ENCODE results near the gene FAM78A. TPM values are rescaled to one million over a fixed set of nuclear protein-coding genes. Genes with fewer than 3 reads are reported as not detected.
A peak's percentile ranks its signal among the peaks of the same experiment; 100 is the strongest.

Gene FAM78A
- total RNA-seq, 2 experiments from 2014 or later = 36.1 to 37.4 TPM

DNA sequence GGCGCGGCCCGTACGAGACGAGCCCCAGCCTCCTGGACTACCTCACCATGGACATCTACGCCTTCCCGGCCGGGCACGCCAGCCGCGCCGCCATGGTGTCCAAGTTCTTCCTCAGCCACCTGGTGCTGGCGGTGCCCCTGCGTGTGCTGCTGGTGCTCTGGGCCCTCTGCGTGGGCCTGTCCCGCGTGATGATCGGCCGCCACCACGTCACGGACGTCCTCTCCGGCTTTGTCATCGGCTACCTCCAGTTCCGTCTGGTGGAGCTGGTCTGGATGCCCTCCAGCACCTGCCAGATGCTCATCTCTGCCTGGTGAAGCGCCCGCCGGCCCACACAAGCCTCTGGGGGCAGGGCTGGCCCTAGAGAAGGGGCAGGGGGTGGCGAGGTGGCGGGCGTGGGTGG lies 31.7 kb upstream of the FAM78A start:
- no peak for DNase-seq
- H3K4me1 Mint-ChIP-seq = peaks cover 9% of the 10 kb centered on the region
- H3K27me3 Mint-ChIP-seq = no peaks in the 10 kb centered on the region
- no peaks in the 10 kb centered on the region for H3K9me3 Mint-ChIP-seq
- no peak overlapping the region for H3K27ac Mint-ChIP-seq
- H3K36me3 Mint-ChIP-seq = no peaks in the 10 kb centered on the region
- H3K4me3 Mint-ChIP-seq = no peak overlapping the region

DNA sequence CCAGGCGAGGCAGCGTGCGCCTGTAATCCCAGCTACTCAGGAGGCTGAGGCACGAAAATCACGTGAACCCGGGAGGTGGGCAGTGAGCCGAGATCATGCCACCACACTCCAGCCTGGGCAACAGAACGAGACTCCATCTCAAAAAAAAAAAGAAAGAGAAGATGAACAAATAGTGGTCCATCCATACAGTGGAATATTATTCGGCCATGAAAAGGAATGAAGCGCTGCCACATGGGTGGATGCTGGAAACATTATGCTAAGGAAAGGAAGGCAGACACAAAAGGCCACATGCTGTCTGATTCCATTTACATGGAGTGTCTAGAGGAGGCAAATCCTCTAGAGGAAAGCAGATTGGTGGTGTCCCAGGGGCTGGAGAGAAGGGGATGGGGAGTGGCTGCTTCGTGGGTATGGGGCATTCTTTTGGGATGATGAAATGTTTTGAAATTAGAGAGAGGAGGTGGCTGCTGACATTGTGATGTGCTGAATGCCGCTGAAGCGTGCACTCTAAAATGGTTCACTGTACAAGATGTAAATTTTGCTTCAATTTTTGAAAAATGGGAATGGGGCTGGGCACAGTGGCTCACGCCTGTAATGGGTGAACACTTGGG lies 30.2 kb upstream of the FAM78A start:
- Mint-ChIP-seq H3K4me3 (no peak overlapping the region), H3K27ac (peak overlapping the region; percentile 40), H3K36me3 (no peaks in the 10 kb centered on the region), H3K4me1 (peaks cover 9% of the 10 kb centered on the region), H3K27me3 (no peaks in the 10 kb centered on the region), H3K9me3 (no peaks in the 10 kb centered on the region)
- no peak for DNase-seq

DNA sequence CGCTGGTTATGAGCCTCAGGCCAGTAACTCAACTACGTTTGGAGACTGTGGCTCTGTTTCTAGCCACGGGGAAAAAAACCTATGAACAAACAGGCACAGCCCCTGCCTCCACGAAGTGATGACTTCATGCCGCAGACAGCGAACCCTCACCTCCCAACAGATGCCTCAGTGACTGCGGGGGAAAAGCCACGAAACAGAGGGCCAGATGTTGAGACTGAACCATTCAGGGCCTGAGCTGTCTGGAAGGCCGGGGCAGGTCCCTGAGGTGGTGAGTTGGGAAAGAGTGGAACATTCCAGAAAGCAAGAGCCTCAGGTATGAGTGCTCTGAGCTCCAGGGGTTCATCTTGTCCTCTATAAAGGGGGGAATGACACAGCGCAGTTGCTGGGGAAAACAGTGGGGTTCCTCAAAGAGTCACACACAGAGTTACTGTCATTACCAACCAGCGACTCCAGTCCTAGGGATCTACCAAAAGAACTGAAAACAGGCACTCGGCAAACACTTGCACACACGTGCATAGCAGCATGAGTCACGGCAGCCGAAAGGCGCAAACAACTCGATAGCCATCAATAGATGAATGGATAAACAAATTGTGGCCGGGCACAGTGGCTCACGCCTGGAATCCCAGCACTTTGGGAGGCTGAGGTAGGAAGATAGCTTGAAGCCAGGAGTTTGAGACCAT lies 28.5 kb upstream of the FAM78A start:
- Mint-ChIP-seq H3K4me3 (no peak overlapping the region), H3K27me3 (no peaks in the 10 kb centered on the region), H3K4me1 (no peaks in the 10 kb centered on the region), H3K27ac (no peak overlapping the region), H3K9me3 (no peaks in the 10 kb centered on the region), H3K36me3 (no peaks in the 10 kb centered on the region)
- DNase-seq = no peak

DNA sequence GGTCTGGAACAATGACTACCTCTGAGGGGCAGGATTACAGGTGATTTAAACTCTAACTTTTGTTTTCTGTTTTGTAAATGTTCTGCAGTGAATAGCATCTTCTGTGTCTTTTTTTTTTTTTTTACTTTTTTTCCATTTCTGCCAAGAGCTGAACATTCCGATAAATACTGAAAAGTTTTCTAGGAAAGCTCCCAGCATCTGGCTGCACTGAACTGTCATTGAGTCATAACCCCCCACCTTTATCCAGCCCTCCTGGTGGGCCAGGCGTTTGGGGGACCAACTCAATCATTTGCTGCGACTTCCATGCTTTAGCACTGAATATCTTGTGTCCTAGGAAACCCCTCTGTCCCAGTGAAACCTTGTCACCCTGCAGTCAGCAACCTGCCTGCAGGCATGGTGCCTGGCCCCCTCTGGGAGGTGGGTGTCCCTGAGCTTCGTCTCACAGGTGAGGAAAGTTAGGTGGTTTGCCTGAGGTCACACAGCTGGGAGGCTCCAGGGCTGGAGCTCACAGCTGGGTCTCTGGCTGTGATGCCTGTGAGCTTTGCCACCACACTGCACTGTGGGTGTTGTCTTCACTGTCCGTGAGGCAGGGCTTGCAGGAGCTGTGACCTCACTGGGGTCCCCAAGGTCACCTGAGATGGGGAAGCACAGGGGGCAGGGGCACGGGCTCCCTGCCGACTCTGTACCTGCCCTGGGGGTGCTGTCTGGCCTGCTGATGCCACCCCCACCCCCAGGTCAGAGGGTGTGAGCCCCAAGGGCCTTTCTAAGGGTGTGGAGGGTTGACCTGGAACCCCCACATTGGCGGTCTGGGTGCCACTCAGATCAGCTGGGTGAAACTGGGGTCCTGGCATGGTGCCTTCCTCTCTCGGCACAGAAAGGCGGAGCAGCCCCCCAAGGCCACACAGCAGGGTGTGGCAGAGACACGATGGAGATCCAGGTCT lies 27.3 kb upstream of the FAM78A start:
- Mint-ChIP-seq H3K27me3 (no peaks in the 10 kb centered on the region), H3K9me3 (no peaks in the 10 kb centered on the region), H3K4me3 (no peak overlapping the region), H3K36me3 (no peaks in the 10 kb centered on the region), H3K27ac (no peak overlapping the region), H3K4me1 (no peaks in the 10 kb centered on the region)
- no peak for DNase-seq

DNA sequence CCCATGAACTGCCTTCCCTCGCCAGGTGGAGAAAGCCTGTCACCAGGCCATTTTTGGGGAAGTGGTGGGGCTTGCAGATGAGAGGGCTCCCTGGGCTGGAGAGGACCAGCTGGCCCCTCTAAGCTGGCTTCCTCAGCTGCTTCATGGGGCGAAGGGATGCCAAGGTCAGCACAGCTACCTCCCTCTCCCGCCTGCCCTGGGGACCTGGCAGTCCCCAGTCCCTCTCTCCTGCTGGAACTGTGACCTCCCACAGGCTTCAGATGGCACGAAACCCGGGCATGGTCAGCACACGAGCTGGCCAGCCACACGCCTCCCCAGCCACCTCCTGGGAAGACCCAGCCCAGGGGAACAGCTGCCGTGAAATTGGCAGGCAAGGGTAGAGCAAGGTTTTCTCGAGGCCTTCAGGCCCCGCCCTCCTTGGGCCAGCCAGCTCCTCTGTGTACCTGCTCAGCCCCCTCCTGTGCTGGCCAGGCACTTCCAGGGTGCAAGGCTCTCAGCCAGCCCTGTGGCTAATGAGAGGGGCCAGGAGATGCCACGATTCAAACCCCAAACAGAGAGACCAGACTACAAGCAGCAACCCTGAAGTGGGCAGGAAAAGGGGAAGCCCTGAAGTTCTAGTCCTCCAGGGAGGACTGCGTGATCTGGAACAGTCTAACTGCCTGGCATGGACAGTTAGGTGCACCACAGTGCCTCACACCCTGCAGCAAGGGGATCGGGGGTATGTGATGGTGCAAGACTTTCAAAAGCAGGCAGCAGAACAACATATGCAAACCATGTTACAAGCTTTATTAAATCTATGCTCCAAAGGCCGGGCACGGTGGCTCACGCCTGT lies 26.1 kb upstream of the FAM78A start:
- no peaks in the 10 kb centered on the region for H3K36me3 Mint-ChIP-seq
- no peaks in the 10 kb centered on the region for H3K9me3 Mint-ChIP-seq
- H3K27ac Mint-ChIP-seq = no peak overlapping the region

DNA sequence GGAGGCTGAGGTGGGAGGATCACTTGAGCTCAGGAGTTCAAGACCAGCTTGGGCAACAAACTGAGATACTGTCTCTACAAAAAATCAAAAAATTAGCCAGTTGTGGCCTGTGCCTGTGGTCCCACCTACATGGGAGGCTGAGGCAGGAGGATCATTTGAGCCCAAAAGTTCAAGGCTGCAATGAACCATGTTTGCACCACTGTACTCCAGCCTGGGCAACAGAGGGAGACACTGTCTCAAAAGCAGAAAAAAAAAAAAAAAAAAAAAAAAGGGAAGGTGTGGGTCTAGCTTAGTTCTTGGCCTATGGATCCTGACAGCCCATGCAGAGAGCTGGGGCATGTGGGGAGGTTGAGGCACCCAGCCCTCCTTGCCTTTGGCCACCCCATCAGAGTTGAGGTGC lies 24.1 kb upstream of the FAM78A start:
- H3K27ac Mint-ChIP-seq = no peak overlapping the region

More for the DNA sequence above, 26.1 kb upstream of the FAM78A start:
- no peak for DNase-seq
- no peaks in the 10 kb centered on the region for H3K4me1 Mint-ChIP-seq
- H3K27me3 Mint-ChIP-seq = no peaks in the 10 kb centered on the region
- no peak overlapping the region for H3K4me3 Mint-ChIP-seq

DNA sequence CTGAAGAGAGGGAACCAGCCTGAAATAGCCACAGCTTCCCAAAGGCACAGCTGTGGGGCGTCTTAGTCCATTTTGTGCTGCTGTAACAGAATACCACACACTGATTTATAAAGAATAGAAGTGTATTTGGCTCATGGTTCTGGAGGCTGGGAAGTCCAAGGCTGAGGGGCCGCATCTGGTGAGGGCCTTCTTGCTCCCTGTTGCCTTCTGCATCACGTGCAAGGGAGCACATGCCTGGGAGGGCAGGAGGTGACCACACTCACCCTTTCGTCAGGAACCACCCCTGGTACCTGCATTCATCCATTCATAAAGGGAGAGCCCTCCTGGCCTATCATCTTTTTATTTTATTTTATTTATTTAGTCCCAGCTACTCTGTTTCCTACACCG lies 23.6 kb upstream of the FAM78A start:
- no peaks in the 10 kb centered on the region for H3K27me3 Mint-ChIP-seq
- no peak overlapping the region for H3K4me3 Mint-ChIP-seq

More for the DNA sequence above, 24.1 kb upstream of the FAM78A start:
- no peak overlapping the region for H3K4me3 Mint-ChIP-seq
- no peaks in the 10 kb centered on the region for H3K36me3 Mint-ChIP-seq
- H3K4me1 Mint-ChIP-seq = no peaks in the 10 kb centered on the region
- no peaks in the 10 kb centered on the region for H3K27me3 Mint-ChIP-seq
- DNase-seq = no peak
- H3K9me3 Mint-ChIP-seq = no peaks in the 10 kb centered on the region

DNA sequence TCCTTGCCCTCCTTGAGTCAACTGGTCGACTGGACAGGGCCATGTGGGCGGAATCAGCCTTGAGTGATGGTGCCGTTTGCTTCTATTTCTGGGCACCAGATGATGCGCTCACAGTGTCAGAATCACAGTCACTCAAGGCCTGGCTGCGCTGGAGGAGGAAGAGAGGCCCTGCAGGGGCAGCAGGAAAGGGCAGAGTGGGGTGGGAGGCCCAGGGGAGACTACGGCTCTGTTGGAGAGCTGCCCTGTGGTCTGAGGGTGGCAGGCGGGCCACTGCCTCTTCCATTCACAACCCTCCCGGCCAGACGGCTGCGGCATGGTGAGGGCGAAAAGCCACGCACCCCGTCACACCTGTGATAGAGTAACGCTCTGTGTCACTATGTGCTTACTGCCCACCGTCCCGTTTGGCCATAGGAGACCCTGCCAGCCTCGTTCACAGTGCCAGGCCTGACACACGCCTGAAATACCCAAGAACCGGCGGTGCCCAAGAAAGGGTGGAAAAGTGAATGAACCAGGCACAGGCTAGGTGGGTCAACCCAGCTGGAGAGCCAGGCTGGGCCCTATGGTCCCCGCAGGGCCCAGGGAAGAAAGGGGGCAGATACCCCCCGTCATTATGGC lies 23.1 kb upstream of the FAM78A start:
- no peak overlapping the region for H3K4me3 Mint-ChIP-seq
- no peak for DNase-seq
- H3K27ac Mint-ChIP-seq = no peak overlapping the region
- H3K4me1 Mint-ChIP-seq = no peaks in the 10 kb centered on the region
- H3K9me3 Mint-ChIP-seq = no peaks in the 10 kb centered on the region
- no peaks in the 10 kb centered on the region for H3K27me3 Mint-ChIP-seq
- H3K36me3 Mint-ChIP-seq = no peaks in the 10 kb centered on the region

More for the DNA sequence above, 23.6 kb upstream of the FAM78A start:
- DNase-seq = no peak
- H3K27ac Mint-ChIP-seq = no peak overlapping the region
- H3K36me3 Mint-ChIP-seq = no peaks in the 10 kb centered on the region
- no peaks in the 10 kb centered on the region for H3K9me3 Mint-ChIP-seq
- no peaks in the 10 kb centered on the region for H3K4me1 Mint-ChIP-seq

DNA sequence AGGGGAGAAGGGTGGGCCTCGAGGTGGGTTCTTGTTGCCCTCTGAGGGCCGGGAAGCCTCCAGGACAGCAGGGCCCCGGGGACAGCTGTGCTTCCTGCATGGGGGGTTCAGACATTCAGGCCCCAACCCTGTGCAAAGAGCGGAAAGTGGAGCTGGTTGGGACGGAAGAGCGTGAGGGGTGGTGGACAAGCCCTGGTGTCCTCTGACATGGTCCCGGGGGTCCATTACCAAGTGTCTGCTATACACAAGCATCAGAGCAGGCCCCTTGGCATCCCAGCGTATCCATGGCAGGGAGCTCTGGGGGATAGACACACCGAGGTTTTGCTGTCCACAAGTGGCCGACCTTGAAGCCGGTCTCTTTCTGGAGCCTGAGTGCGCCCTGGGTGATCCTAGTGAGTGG lies 22.5 kb upstream of the FAM78A start:
- no peaks in the 10 kb centered on the region for H3K36me3 Mint-ChIP-seq
- H3K4me1 Mint-ChIP-seq = no peaks in the 10 kb centered on the region
- no peak for DNase-seq
- no peak overlapping the region for H3K27ac Mint-ChIP-seq
- H3K27me3 Mint-ChIP-seq = no peaks in the 10 kb centered on the region
- no peaks in the 10 kb centered on the region for H3K9me3 Mint-ChIP-seq
- no peak overlapping the region for H3K4me3 Mint-ChIP-seq

DNA sequence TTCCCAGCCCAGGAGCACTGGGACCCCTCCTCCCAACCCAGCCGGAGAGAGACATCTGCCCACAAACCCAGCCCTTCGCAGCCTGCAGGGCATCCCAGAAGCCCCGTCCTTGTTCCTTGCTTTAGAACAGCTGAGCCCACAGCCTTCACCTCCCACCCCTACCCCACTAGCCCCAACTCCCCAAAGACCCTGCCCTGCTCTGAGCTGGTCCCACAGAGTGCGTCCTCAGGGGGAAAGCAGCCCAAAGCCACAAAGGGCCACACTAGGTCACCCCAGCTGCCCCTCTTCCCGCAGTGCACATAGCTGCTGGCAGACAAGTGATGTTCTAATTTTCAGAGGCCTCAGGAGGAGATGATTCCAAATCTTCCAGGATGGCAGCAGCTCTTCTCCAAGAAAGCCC lies 22.0 kb upstream of the FAM78A start:
- Mint-ChIP-seq H3K4me1 (no peaks in the 10 kb centered on the region), H3K27me3 (no peaks in the 10 kb centered on the region), H3K4me3 (no peak overlapping the region), H3K36me3 (no peaks in the 10 kb centered on the region), H3K9me3 (no peaks in the 10 kb centered on the region), H3K27ac (no peak overlapping the region)
- no peak for DNase-seq

DNA sequence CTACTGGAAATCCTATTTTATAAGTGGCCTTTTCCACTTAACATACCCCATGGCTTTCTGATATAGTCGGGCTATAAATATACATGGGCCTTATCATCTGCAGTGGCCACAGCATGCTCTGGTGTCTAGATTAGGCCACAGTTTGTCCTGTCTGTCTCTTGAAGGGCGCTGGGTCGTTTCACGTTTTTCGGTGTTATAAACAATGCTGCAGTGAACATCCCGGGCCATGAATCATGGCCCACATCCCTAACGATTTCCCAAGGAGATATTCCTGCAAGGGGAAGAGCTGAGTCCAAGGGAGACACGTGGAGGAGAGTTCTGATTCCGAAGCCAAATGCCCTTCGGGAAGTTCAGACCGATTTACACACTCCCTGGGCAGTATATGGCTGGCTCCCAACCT lies 21.6 kb upstream of the FAM78A start:
- Mint-ChIP-seq H3K27me3 (no peaks in the 10 kb centered on the region), H3K4me1 (no peaks in the 10 kb centered on the region), H3K4me3 (no peak overlapping the region), H3K27ac (no peak overlapping the region), H3K9me3 (no peaks in the 10 kb centered on the region), H3K36me3 (no peaks in the 10 kb centered on the region)
- no peak for DNase-seq

DNA sequence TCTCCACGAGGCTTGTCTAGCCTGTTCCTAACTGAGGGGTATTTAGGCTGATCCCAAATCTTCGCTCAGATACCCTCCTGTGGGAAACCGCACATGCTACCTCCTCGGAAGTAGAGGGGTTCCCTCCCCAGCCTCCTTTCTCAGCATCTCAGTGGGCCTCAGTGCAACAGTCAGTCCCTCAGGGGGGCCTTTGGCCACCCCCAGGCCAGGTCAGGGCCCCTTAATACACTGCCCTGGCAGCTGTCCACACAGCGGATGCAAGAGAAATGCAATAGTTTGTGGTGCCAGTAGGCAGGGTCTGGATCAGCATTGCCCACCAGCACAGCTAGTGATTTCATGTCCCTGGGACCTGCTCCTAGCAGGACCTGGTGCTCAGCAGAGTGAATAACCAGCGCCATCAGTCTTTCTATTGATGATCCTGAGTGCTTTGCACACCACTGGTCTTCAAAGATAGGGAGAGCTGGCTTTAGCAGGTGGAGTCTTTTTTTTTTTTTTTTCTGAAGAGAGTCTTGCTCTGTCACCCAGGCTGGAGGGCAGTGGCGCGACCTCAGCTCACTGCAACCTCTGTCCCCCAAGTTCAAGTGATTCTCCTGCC lies 20.7 kb upstream of the FAM78A start:
- Mint-ChIP-seq H3K4me1 (no peaks in the 10 kb centered on the region), H3K36me3 (no peaks in the 10 kb centered on the region), H3K27ac (no peak overlapping the region), H3K4me3 (no peak overlapping the region), H3K27me3 (no peaks in the 10 kb centered on the region), H3K9me3 (no peaks in the 10 kb centered on the region)
- DNase-seq = no peak

DNA sequence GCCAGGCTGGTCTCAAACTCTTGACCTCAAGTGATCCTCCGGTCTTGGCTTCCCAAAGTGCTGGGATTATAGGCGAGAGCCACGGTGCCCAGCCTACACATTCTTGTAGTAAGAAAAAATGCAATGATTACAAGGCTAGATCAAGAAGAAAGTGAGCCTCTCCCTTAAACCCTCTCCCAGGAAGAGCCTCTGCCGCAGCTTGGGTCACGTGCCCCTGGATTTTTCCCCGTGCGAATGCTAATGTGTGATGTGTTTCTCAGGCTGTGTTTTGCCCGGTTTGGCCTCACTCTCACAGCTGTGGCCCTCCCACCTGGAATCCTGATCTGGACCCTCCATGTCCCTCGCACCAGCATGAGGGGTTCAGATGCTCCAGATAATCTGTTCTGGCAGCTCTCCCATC lies 20.1 kb upstream of the FAM78A start:
- no peaks in the 10 kb centered on the region for H3K27me3 Mint-ChIP-seq
- H3K36me3 Mint-ChIP-seq = no peaks in the 10 kb centered on the region
- H3K9me3 Mint-ChIP-seq = no peaks in the 10 kb centered on the region
- no peak for DNase-seq
- no peak overlapping the region for H3K4me3 Mint-ChIP-seq
- no peak overlapping the region for H3K27ac Mint-ChIP-seq
- no peaks in the 10 kb centered on the region for H3K4me1 Mint-ChIP-seq

DNA sequence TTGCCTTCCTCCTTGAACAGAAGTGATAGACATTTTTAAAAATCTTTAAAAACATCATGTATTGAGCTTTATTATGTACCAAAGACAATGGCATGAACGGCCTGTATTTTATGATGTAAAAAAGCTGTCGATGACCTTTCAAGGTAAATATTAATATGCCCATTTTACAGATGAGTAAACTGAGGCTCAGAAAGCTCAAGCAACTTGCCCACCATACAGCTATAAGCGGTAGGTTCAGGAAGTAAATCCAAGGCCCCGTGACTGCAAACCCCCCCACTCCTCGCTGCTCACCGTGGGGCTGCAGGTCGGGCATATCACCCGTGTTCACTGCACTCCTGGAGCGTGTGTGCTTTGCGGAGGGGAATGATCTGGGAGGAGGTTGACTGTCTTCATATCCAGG lies 16.6 kb upstream of the FAM78A start:
- Mint-ChIP-seq H3K36me3 (no peaks in the 10 kb centered on the region), H3K4me3 (no peak overlapping the region), H3K9me3 (no peaks in the 10 kb centered on the region), H3K27ac (no peak overlapping the region), H3K4me1 (no peaks in the 10 kb centered on the region), H3K27me3 (no peaks in the 10 kb centered on the region)
- no peak for DNase-seq
